OCI-LY1 (cell line): Measurements from ENCODE around the gene EML4.

ENCODE experiments used
- H2AFZ ChIP-seq: fragments of 200-600 bp; sonication (generic), shearing (Covaris generic); 2 replicates; pipeline ENCODE4 v1.6.0; 2014; ENCODE audit warnings: antibody characterized with exemption, mild to moderate bottlenecking, low read length
- H3F3A ChIP-seq: fragments of 200-600 bp; sonication (generic), shearing (Covaris generic); 2 replicates; pipeline ENCODE4 v1.6.0; 2014; ENCODE audit warnings: mild to moderate bottlenecking, antibody characterized with exemption, low read length, moderate library complexity; ENCODE audit not compliant: insufficient read depth
- H3K27ac ChIP-seq: fragments of 200-600 bp; sonication (generic); 2 replicates; pipeline ENCODE4 v1.5.1; 2014; ENCODE audit warnings: low read length, mixed run types, mild to moderate bottlenecking, low read depth; ENCODE audit not compliant: poor library complexity, severe bottlenecking
- H3K27me3 ChIP-seq: fragments of 200-600 bp; sonication (generic); 2 replicates; pipeline ENCODE4 v1.6.0; 2014; ENCODE audit warnings: antibody characterized with exemption, mild to moderate bottlenecking, low read length, moderate library complexity; ENCODE audit not compliant: insufficient read depth
- H3K36me3 ChIP-seq: fragments of 200-600 bp; sonication (generic); 2 replicates; pipeline ENCODE4 v1.6.1; 2014; ENCODE audit warnings: mild to moderate bottlenecking, antibody characterized with exemption, low read length, moderate library complexity, mixed read lengths; ENCODE audit not compliant: insufficient read depth
- H3K4me1 ChIP-seq: fragments of 200-600 bp; sonication (generic); 2 replicates; pipeline ENCODE4 v1.5.1; 2014; ENCODE audit warnings: mild to moderate bottlenecking, low read length, moderate library complexity; ENCODE audit not compliant: insufficient read depth, severe bottlenecking
- H3K4me2 ChIP-seq: fragments of 200-600 bp; sonication (generic), shearing (Covaris generic); 2 replicates; pipeline ENCODE4 v1.6.1; 2014; ENCODE audit warnings: low read length
- H3K4me3 ChIP-seq: fragments of 200-600 bp; sonication (generic); 2 replicates; pipeline ENCODE4 v1.5.1; 2014; ENCODE audit warnings: low read length, low read depth, mild to moderate bottlenecking, mixed read lengths; ENCODE audit not compliant: poor library complexity, severe bottlenecking
- H3K79me2 ChIP-seq: fragments of 200-600 bp; shearing (Covaris generic); 2 replicates; pipeline ENCODE4 v1.6.1; 2016; ENCODE audit warnings: mixed run types, low read length, mixed read lengths; ENCODE audit not compliant: insufficient read depth
- H3K9ac ChIP-seq: fragments of 200-600 bp; sonication (generic), shearing (Covaris generic); 2 replicates; pipeline ENCODE4 v1.6.1; 2014; ENCODE audit warnings: mild to moderate bottlenecking, low read length, mixed read lengths
- H3K9me2 ChIP-seq: fragments of 200-600 bp; sonication (generic), shearing (Covaris generic); 2 replicates; pipeline ENCODE4 v1.6.1; 2014; ENCODE audit warnings: low read depth, mild to moderate bottlenecking, low read length, mixed read lengths
- H3K9me3 ChIP-seq: fragments of 200-600 bp; shearing (Covaris generic); 2 replicates; pipeline ENCODE4 v1.6.1; 2014; ENCODE audit warnings: low read length, mixed read lengths
- H4K20me1 ChIP-seq: fragments of 200-600 bp; sonication (generic), shearing (Covaris generic); 2 replicates; pipeline ENCODE4 v1.6.0; 2016; ENCODE audit warnings: mild to moderate bottlenecking, low read length; ENCODE audit not compliant: insufficient read depth
- EZH2 ChIP-seq: fragments of 200-600 bp; sonication (generic), shearing (Covaris generic); IDR thresholded peaks from 2 replicates; pipeline ENCODE4 v1.8.0; 2017; ENCODE audit warnings: borderline replicate concordance, mixed run types, mild to moderate bottlenecking, antibody characterized with exemption, low read length, moderate library complexity, mixed read lengths
- TF ChIP-seq, protein P1 (sequence below): fragments of 200-600 bp; sonication (generic), shearing (Covaris generic); IDR thresholded peaks from 2 replicates; pipeline ENCODE4 v1.5.1; 2017; ENCODE audit warnings: mild to moderate bottlenecking, antibody characterized with exemption, low read length, moderate library complexity, mixed read lengths

EML4 gene

DNA sequence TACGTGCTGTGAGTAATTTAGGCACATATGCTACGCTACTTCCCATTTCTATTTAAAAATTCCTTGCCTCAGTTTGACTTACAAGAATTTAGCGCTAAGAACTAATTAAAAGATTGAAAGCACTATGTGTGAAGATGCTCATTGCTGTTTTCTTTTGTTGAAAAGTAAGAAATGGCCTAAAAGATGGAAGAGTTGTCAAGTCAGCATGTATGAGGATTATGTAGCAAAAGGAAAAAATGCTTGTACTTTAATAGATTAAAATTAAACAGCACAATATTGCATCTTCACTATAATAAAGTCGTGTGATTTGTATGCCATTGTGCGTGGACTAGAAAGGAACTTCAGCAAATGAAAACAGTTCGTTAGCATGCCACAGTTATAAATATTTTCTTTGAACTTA is 114.9 kb downstream of the EML4 start:
- H3K9me2 ChIP-seq = no peaks in the 10 kb centered on the region
- peaks cover 8% of the 10 kb centered on the region; the same call in 1 of the 2 replicates for H3K36me3 ChIP-seq

DNA sequence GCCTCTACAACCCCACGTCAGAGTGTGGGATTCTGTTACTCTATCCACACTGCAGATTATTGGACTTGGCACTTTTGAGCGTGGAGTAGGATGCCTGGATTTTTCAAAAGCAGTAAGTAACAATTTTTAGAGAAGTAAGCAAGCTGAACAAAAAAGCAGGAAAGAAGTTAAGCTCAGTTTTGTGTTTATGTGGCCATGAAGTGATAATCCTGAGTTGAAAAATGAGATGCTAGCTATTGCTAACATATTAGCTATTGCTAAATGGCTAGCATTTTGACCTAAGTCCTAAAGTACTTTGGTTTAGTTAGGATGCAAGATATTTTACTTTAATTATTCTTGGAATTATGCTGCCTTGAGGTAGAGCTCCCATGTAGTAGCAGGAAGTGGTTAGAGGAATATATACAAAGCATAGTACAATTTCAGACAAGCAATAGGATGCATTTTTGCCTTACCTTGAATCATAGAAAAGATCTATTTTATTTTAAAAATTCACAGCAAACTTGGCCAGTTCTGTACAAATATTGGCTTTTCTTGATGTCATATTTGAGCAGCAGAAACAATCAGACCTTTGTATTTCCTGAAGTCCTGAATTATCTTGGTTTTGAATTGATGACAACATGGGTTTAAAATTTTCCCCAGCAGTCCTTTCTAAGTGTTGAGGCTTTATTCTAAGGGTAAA is 117.3 kb downstream of the EML4 start:
- no peaks in the 10 kb centered on the region for H3K27me3 ChIP-seq
- no peaks in the 10 kb centered on the region for H3K4me1 ChIP-seq
- H3K79me2 ChIP-seq = no peaks in the 10 kb centered on the region
- H2AFZ ChIP-seq = no peak overlapping the region
- H3K27ac ChIP-seq = no peak overlapping the region
- peaks cover 3% of the 10 kb centered on the region; the same call in 1 of the 2 replicates for H3K36me3 ChIP-seq
- no peaks in the 10 kb centered on the region for H4K20me1 ChIP-seq
- no peaks in the 10 kb centered on the region for H3K9me2 ChIP-seq
- no peaks in the 10 kb centered on the region for H3F3A ChIP-seq
- H3K4me3 ChIP-seq = no peak overlapping the region
- TF ChIP-seq, protein P1, sequence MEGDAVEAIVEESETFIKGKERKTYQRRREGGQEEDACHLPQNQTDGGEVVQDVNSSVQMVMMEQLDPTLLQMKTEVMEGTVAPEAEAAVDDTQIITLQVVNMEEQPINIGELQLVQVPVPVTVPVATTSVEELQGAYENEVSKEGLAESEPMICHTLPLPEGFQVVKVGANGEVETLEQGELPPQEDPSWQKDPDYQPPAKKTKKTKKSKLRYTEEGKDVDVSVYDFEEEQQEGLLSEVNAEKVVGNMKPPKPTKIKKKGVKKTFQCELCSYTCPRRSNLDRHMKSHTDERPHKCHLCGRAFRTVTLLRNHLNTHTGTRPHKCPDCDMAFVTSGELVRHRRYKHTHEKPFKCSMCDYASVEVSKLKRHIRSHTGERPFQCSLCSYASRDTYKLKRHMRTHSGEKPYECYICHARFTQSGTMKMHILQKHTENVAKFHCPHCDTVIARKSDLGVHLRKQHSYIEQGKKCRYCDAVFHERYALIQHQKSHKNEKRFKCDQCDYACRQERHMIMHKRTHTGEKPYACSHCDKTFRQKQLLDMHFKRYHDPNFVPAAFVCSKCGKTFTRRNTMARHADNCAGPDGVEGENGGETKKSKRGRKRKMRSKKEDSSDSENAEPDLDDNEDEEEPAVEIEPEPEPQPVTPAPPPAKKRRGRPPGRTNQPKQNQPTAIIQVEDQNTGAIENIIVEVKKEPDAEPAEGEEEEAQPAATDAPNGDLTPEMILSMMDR = no peak
- no peak for TF ChIP-seq EZH2
- H3K9me3 ChIP-seq = no peaks in the 10 kb centered on the region
- H3K4me2 ChIP-seq = no peak overlapping the region
- H3K9ac ChIP-seq = no peak overlapping the region

More for the DNA sequence above, 114.9 kb downstream of the EML4 start:
- H3K27ac ChIP-seq = no peak overlapping the region
- H2AFZ ChIP-seq = no peak overlapping the region
- no peaks in the 10 kb centered on the region for H3K9me3 ChIP-seq
- H3K79me2 ChIP-seq = no peaks in the 10 kb centered on the region
- no peak overlapping the region for H3K4me2 ChIP-seq
- TF ChIP-seq EZH2 = no peak
- TF ChIP-seq, protein P1 = no peak
- no peaks in the 10 kb centered on the region for H3K4me1 ChIP-seq
- no peak overlapping the region for H3K4me3 ChIP-seq
- no peaks in the 10 kb centered on the region for H3F3A ChIP-seq
- no peak overlapping the region for H3K9ac ChIP-seq
- no peaks in the 10 kb centered on the region for H3K27me3 ChIP-seq
- H4K20me1 ChIP-seq = no peaks in the 10 kb centered on the region

DNA sequence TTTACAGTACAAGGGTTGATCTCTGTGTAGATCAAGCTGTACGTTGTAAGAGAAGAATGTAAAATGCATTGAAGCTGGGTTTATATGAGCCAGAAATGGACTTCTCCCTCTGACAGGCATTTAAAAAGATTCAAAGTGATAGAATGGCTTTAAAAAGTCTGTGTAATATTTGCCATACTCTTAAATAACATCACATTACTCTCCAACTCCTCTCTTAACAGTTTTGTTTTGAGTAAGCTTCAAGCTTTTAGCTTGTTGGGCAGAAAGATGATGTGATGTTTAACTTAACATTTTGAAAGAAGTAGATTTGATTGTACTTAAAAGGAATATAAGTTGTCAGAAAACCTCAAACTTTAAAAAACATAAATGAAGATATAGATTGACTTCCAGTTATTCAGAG is 119.7 kb downstream of the EML4 start:
- TF ChIP-seq, protein P1 = no peak
- no peak for TF ChIP-seq EZH2
- Histone ChIP-seq H3F3A (no peaks in the 10 kb centered on the region), H3K27me3 (no peaks in the 10 kb centered on the region), H4K20me1 (no peaks in the 10 kb centered on the region), H3K9ac (no peak overlapping the region), H3K36me3 (peaks cover 3% of the 10 kb centered on the region; the same call in 1 of the 2 replicates), H3K4me2 (no peak overlapping the region), H3K9me2 (no peaks in the 10 kb centered on the region), H3K4me1 (no peaks in the 10 kb centered on the region), H3K79me2 (no peaks in the 10 kb centered on the region), H2AFZ (no peak overlapping the region), H3K4me3 (no peak overlapping the region), H3K9me3 (no peaks in the 10 kb centered on the region), H3K27ac (no peak overlapping the region)
